ENCODE results near the gene MPST. TPM values are rescaled to one million over a fixed set of nuclear protein-coding genes. Genes with fewer than 3 reads are reported as not detected.

Gene MPST
- total RNA-seq (2022; extraction: Qiagen RNA extraction): 44.5 to 72.8 TPM (median 66.2 TPM) in 5 replicates

GRCh38 chr22:37019309-37020191 is at the start of gene MPST, which contains the start of gene TST:
Gene MPST, plus strand, starts transcription at chr22:37019742. Its CDS starts 95 bp downstream, at chr22:37019837.
Gene TST, minus strand, starts transcription at chr22:37019447. Its CDS starts 715 bp downstream, at chr22:37018732.

GRCh38 chr22:37051391-37052385 is 32.1 kb downstream of the MPST start, which contains the start of gene KCTD17:
Gene KCTD17, plus strand, starts transcription at chr22:37051742. Its CDS starts 19 bp downstream, at chr22:37051761.

Other genes starting within 250 kb of the MPST start
- gene IFT27, start 243.6 kb upstream of the MPST start, total RNA-seq (2022; extraction: Qiagen RNA extraction): 13.5 to 20.5 TPM (median 19.4 TPM) in 5 replicates
- gene PVALB, start 202.7 kb upstream of the MPST start, total RNA-seq (2022; extraction: Qiagen RNA extraction): not detected in 5 replicates
- 0.11 to 0.13 TPM in 2 of 5 replicates, not detected in the others for gene NCF4, start 158.7 kb upstream of the MPST start, total RNA-seq (2022; extraction: Qiagen RNA extraction)
- 0.01 TPM in 1 of 5 replicates, not detected in the others for gene CSF2RB, start 106.1 kb upstream of the MPST start, total RNA-seq (2022; extraction: Qiagen RNA extraction)
- gene TST, start 295 bp upstream of the MPST start, total RNA-seq (2022; extraction: Qiagen RNA extraction): 43.7 to 52.8 TPM (median 48.8 TPM) in 5 replicates
- 20.0 to 27.7 TPM (median 26.7 TPM) in 5 replicates for gene KCTD17, start 32.0 kb downstream of the MPST start, total RNA-seq (2022; extraction: Qiagen RNA extraction)
- gene TMPRSS6, start 90.0 kb downstream of the MPST start, total RNA-seq (2022; extraction: Qiagen RNA extraction): 0.02 to 0.04 TPM in 2 of 5 replicates, not detected in the others
- 0.02 to 0.13 TPM (median 0.08 TPM) in 5 replicates for gene IL2RB, start 130.2 kb downstream of the MPST start, total RNA-seq (2022; extraction: Qiagen RNA extraction)
- gene C1QTNF6, start 168.5 kb downstream of the MPST start, total RNA-seq (2022; extraction: Qiagen RNA extraction): 6.6 to 12.4 TPM (median 10.8 TPM) in 5 replicates
- gene SSTR3, start 192.7 kb downstream of the MPST start, total RNA-seq (2022; extraction: Qiagen RNA extraction): 0.02 TPM in 1 of 5 replicates, not detected in the others
- gene RAC2, start 224.5 kb downstream of the MPST start, total RNA-seq (2022; extraction: Qiagen RNA extraction): 0.06 to 0.28 TPM (median 0.15 TPM) in 4 of 5 replicates, not detected in the other

All from A549 treated with dexamethasone at 1 μM for 4 hours (cell line).